SK-N-DZ (cell line): ENCODE results near the gene PLAAT4.
"Not testable (repeated sequence)": the region's sequence is repeated elsewhere in the genome, so short reads cannot be mapped to it uniquely, and the experiment has no call there.

Experiments used
- DNase-seq: peaks from one replicate; pipeline ENCODE4 v3.0.0-alpha.2; 2015; ENCODE audit warnings: low spot score

Gene PLAAT4

GRCh38 chr11:63537293-63538101, 889 bp downstream of the PLAAT4 start:
- no peak for DNase-seq

DNA sequence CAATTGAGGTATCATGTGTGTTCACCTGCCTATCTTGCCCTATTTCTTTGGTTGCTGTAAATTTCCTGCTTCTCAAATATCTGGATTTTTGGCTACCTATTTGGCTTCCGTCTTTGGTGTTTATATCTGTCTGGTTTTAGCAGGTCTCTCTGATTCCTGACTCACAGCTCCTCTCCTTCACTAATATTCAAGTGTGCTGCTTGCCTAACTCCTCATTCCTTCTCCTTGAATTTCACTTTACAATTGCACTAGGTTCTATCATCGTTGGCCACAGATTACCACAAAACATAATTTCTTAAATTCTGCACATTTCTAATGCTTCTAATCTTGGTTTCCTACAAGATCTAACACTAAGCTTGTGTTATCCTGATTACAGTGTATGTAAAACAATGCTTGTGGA, 5.9 kb downstream of the PLAAT4 start:
- DNase-seq = not testable (repeated sequence)

DNA sequence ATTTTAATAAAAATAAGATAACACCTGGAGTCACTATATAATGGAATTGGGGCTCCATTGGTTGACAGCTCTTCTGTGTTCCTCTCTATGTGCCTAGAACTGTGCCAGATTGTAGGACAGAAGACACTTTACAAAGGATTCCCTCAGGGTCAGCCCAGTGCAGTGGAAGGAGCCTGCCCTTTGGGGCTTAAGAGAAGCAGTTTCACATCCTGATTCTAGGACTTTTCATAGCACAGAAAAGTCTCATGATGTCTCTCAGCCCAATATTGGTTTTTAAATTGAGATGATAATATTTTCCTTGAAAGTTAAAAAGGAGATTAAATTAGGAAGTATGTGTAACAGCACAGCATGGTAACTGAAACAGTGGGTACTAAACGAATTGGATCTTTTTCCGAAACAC, 7.1 kb downstream of the PLAAT4 start:
- DNase-seq = no peak

DNA sequence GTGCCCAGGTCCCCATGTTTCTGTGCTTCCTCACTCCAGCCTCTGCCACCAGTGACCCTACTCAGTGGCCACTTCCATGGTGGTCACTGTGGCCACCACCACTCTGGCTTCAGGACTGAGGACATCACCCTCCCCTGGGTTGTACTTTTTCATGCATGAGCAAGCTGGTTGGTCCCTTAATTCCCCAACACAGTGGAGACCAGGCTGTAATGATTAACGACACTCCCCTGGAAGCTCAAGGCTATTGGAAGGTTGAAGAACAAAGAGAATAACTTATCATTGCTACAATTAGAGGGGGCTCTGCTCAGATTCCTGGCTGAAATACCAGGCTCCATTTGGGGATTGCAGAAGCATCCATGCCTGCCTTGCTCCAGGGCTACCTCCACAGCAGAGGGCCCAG, 10.5 kb downstream of the PLAAT4 start:
- no peak for DNase-seq

DNA sequence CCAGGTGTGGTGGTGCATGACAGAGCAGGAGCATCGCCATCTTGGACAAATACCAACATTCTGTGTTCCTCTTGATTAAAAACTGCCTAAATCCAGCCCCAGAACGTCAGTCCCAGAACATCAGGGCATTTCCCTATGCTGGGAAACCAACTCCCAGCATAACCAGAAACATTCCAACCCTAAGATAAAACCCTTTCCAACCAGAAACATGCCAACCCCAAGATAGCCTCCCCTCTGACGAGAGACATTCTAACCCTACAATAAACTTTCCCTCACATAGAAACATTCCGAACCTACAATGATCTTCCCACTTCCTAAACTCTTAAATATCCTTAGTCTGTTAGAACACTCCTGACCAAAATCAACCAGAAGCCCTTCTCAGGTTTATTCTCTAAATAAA, 11.6 kb downstream of the PLAAT4 start:
- no peak for DNase-seq

DNA sequence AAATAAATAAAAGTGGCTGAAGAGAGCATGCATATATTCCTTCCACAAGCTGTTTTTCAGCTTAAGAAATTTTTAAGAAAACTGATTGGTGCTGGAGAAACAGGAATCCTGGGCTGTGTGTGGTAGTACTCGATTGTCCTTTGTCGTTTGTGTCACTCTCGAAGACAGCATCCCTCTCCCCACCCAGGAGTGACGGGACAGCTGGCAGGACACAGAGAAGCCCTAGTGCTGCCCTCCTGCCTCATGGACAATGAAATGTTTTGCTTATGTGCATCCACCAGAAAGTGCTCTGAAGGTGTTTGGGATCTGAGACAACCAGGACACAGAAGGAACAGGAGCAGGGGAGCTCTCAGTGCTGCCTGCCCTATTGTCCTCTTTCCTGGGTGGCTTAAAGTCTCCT, 12.8 kb downstream of the PLAAT4 start:
- DNase-seq = no peak

DNA sequence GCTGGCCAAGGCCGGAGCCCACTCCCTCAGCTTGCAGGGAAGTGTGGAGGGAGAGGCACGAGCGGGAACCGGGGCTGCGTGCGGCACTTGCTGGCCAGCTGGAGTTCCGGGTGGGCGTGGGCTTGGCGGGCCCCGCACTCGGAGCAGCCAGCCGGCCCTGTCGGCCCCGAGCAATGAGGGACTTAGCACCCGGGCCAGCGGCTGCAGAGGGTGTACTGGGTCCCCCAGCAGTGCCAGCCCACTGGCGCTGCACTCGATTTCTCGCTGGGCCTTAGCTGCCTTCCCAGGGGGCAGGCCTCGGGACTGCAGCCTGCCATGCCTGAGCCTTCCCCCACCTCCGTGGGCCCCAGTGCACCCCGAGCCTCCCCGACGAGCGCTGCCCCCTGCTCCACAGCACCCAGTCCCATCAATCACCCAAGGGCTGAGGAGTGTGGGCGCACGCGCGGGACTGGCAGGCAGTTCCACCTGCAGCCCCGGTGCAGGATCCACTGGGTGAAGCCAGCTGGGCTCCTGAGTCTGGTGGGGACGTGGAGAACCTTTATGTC, 13.6 kb downstream of the PLAAT4 start:
- not testable (repeated sequence) for DNase-seq

DNA sequence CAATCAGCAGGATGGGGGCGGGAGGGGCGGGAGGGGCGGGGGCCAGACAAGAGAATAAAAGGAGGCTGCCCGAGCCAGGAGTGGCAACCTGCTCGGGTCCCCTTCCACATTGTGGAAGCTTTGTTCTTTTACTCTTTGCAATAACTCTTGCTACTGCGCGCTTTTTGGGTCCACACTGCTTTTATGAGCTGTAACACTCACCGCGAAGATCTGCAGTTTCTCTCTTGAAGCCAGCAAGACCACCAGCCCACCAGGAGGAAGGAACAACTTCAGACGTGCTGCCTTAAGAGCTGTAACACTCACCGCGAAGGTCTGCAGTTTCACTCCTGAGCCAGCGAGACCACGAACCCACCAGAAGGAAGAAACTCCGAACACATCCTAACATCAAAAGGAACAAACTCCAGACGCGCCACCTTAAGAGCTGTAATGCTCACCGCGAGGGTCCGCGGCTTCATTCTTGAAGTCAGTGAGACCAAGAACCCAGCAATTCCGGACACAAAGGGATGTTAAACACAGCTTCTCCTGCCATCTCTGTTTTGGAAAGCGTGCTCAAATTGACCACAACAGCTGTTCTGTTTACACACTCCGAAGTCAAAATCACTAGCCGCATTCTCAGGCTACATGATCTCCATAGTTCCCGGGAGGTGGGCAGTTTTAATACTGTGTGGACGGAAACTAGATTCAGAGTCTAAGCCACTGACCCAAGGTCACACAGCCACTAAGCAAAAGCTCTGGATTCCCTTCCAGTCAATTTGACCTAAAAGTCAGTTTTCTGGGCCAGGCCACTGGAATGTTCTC, 14.7 kb downstream of the PLAAT4 start:
- DNase-seq = no peak

GRCh38 chr11:63551889-63552266, 15.3 kb downstream of the PLAAT4 start:
- DNase-seq = no peak

DNA sequence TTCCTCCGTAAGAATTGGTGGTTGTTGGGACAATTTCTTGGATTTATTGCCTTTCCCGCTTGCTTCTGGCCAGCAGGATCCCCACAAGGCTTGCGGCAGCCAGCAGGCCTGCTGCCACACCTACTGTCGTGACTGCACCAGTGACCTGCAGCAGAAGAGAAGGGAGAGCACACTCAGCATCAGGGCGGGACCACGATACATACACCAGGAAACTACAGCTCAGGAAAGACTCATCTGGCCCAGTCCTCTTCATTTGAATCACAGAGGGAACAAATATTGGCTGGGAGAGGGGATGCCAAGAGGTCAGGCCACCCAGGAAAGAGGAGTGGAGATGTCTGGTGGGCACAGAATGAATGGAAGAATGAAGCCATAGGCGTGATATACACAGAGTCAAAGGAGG, 16.3 kb downstream of the PLAAT4 start:
- no peak for DNase-seq

- no peak for DNase-seq
Measured at GRCh38 chr11:63553759-63554158, 17.2 kb downstream of the PLAAT4 start.

GRCh38 chr11:63554877-63555223, 18.2 kb downstream of the PLAAT4 start:
- no peak for DNase-seq

- no peak for DNase-seq
Measured at GRCh38 chr11:63556404-63557013, 19.9 kb downstream of the PLAAT4 start.

DNA sequence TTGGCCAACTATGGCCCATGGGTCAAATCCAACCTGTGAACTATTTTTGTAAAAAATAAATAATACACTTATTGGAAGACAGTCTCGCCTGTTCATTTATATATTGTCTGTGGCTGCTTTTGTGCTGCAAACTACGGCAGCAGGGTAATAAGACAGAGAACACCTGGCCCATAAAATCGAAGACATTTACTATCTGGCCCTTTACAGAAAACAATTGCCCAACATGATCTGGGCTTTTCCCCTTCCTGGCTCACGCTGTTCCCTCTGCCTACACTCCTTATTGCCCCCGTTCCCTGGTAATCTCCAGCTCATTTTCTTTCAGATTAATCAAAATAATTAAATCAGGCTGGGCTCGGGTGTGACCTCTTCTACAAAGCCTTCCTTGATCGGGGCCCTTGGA, 21.0 kb downstream of the PLAAT4 start:
- DNase-seq = no peak

GRCh38 chr11:63558459-63559157, 22.0 kb downstream of the PLAAT4 start:
- no peak for DNase-seq

DNA sequence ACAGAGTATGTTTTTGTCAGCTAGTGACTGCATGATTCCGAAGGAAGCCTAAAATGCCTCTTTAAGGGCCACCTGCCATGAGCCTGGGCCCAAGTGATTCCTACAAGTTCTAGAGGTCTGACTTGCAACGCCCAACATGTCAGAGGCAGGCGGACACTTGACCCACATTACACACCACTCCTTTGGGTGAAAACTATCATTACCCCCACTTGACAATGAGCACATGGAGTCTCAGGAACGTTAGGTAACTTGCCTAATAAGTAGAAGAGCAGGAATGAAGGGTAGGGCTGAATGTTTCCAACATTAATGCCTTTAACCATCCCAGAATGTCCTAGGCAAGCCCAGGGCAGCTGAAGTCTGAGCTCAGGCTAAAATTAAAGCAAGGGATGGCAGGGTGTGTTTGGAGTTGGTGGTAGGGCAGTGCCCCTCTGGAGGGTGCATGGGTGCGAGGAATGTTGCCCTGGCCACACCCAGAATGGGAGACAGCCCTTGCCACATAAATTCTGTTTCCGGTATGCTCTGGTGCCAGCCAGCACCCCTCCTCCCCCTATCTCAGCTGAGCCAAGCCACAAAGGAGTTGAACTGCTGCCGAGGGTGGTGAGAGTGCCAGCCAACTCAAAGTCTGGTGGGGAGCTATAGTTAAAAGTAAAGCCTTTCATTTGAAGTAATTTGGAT, 24.0 kb downstream of the PLAAT4 start:
- DNase-seq = no peak

GRCh38 chr11:63563201-63564055, 26.8 kb downstream of the PLAAT4 start, which contains the start of gene PLAAT2:
Gene PLAAT2, minus strand, starts transcription at chr11:63563379. Its CDS starts 55 bp downstream, at chr11:63563324.
- no peak for DNase-seq

DNA sequence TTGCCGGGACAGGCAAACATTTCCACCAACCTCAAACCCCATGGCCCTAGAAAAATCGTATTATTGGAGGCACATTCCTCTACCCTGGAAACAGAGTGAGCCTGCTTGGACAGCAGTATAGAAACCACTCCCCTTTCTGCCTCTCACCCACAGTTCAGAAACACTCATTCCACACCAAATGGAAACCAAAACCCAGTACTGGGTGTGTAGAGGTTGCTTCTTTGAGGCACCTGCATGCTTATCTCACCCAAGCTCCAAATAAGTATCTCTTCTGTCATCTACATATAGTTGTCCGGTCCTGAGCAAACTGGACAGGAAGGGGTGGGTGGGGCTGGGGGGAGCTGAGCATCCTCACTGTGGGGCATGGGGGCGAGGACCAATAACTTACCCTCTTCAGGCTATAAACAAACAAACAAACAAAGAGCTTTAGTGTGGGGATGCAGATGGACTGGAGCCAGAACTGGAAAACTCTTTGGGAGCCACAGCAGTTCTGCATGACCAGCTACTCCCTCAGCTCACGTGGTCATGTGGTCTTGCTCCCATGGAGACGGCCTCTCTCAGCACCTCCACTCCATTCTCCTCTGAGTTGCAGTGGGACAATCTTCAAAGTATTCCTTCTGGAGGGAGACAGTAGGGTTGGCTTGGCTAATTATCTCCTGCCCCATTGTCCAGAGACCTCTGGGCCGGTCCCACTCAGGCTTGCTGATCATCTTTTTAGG, 27.6 kb downstream of the PLAAT4 start:
- DNase-seq = no peak

DNA sequence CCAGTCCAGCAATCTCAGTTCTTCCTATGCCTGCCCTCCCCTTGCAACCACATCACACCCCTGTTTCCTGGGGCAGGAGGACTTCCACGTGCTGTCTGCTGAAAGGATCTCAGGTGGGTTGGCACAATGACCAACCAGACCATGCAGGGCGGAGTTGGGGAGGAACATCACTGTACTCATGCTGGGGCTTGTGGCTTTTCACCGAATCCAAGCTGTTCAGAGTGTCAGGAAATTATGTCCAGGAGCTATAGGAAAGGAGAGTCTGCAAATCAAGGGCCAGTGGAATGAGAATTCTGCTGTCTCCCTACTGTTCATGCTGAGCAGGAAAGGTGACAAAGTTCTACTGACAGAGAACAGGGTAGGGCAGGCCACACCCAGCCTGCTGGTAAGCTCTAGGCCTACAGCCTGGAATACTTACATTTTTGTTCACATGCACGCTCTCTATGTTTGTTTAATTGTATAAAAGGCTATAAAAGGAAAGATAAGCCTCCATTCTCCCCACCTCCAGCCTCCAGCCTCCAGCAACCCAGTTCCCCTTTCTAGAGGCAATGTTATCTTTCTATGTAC, 28.3 kb downstream of the PLAAT4 start:
- no peak for DNase-seq
